Astrocyte (in vitro differentiated cells and primary cell): ENCODE results near the gene PSMG4. TPM values are rescaled to one million over a fixed set of nuclear protein-coding genes. Genes with fewer than 3 reads are reported as not detected.

Experiments used
- DNase-seq: peaks from one replicate; pipeline ENCODE4 v3.0.0-alpha.2; 2010; ENCODE audit warnings: low read depth
- FAIRE-seq: peaks from 2 replicates; lab custom pipeline; 2011; peaks lifted over from hg19 to GRCh38; lab: Jason Lieb, UNC
- H2AFZ ChIP-seq: 2 replicates; pipeline ENCODE4 v1.6.0; 2012; ENCODE audit warnings: low read depth, low read length, inconsistent platforms
- H3K27ac ChIP-seq: 2 replicates; pipeline ENCODE4 v1.5.1; 2011; ENCODE audit warnings: low read depth, low read length, inconsistent platforms
- H3K27me3 ChIP-seq: 2 replicates; pipeline ENCODE4 v1.6.0; 2011; ENCODE audit warnings: low read length, inconsistent platforms; ENCODE audit not compliant: insufficient read depth
- H3K36me3 ChIP-seq: 2 replicates; pipeline ENCODE4 v1.5.1; 2011; ENCODE audit warnings: low read length, inconsistent platforms; ENCODE audit not compliant: insufficient read depth
- H3K4me1 ChIP-seq: 2 replicates; pipeline ENCODE4 v1.5.1; 2011; ENCODE audit warnings: low read length, inconsistent platforms; ENCODE audit not compliant: insufficient read depth
- H3K4me2 ChIP-seq: 2 replicates; pipeline ENCODE4 v1.6.0; 2012; ENCODE audit warnings: low read length, inconsistent platforms
- H3K4me3 ChIP-seq: 2 replicates; pipeline ENCODE4 v1.5.1; 2011; ENCODE audit warnings: low read depth, mild to moderate bottlenecking, low read length, inconsistent platforms; ENCODE audit not compliant: insufficient read depth
- H3K79me2 ChIP-seq: 2 replicates; pipeline ENCODE4 v1.6.0; 2012; ENCODE audit warnings: mild to moderate bottlenecking, low read length, inconsistent platforms; ENCODE audit not compliant: insufficient read depth
- H3K9ac ChIP-seq: 2 replicates; pipeline ENCODE4 v1.6.0; 2012; ENCODE audit warnings: mild to moderate bottlenecking, low read length, inconsistent platforms
- H3K9me3 ChIP-seq: 2 replicates; pipeline ENCODE4 v1.5.1; 2012; ENCODE audit warnings: low read depth, mild to moderate bottlenecking, low read length, inconsistent platforms; ENCODE audit not compliant: insufficient read depth
- H4K20me1 ChIP-seq: 2 replicates; pipeline ENCODE4 v1.6.0; 2012; ENCODE audit warnings: low read length, inconsistent platforms; ENCODE audit not compliant: insufficient read depth
- H3K27ac Mint-ChIP-seq: one replicate; pipeline ENCODE4 v1.8.0; 2021; ENCODE audit warnings: mild to moderate bottlenecking, mixed read lengths; ENCODE audit not compliant: unreplicated experiment
- H3K27me3 Mint-ChIP-seq: one replicate; pipeline ENCODE4 v1.8.0; 2021; ENCODE audit warnings: low read depth, mixed read lengths; ENCODE audit not compliant: unreplicated experiment
- H3K36me3 Mint-ChIP-seq: one replicate; pipeline ENCODE4 v1.8.0; 2021; ENCODE audit warnings: low read depth, mixed read lengths; ENCODE audit not compliant: unreplicated experiment
- H3K4me1 Mint-ChIP-seq: one replicate; pipeline ENCODE4 v1.8.0; 2021; ENCODE audit warnings: low read depth, mixed read lengths; ENCODE audit not compliant: unreplicated experiment
- H3K4me3 Mint-ChIP-seq: one replicate; pipeline ENCODE4 v1.8.0; 2021; ENCODE audit warnings: mild to moderate bottlenecking, moderate library complexity, mixed read lengths; ENCODE audit not compliant: unreplicated experiment
- H3K9me3 Mint-ChIP-seq: one replicate; pipeline ENCODE4 v1.8.0; 2021; ENCODE audit warnings: mild to moderate bottlenecking, mixed read lengths; ENCODE audit not compliant: unreplicated experiment
- CTCF ChIP-seq: IDR thresholded peaks from 2 replicates; pipeline ENCODE4 v1.5.1; 2011; ENCODE audit warnings: low read depth, mild to moderate bottlenecking, inconsistent platforms, low read length, moderate library complexity; ENCODE audit not compliant: insufficient read depth
- EZH2 ChIP-seq: IDR thresholded peaks from 2 replicates; pipeline ENCODE4 v1.6.1; 2012; ENCODE audit warnings: mild to moderate bottlenecking, low read length, inconsistent platforms; ENCODE audit not compliant: insufficient read depth
- total RNA-seq: library from RNA; stranded (reverse); gene quantifications from 2 replicates; pipeline ENCODE4 v1.2.1, GENCODE V29; 2021

PSMG4 gene
- total RNA-seq, 1 donor from 2014 or later: 23.4 TPM

GRCh38 chr6:3290149-3290930, 31.6 kb downstream of the PSMG4 start:
- H3K36me3 ChIP-seq: no peaks in the 10 kb centered on the region
- no peaks in the 10 kb centered on the region for H4K20me1 ChIP-seq
- Mint-ChIP-seq H3K27ac (no peak overlapping the region), H3K4me1 (peaks cover 3% of the 10 kb centered on the region), H3K27me3 (peaks cover 24% of the 10 kb centered on the region), H3K9me3 (no peaks in the 10 kb centered on the region), H3K36me3 (peaks cover 7% of the 10 kb centered on the region), H3K4me3 (no peak overlapping the region)
- DNase-seq (no peak), FAIRE-seq (no peak)
- no peaks in the 10 kb centered on the region for H3K79me2 ChIP-seq
- H3K4me1 ChIP-seq: no peaks in the 10 kb centered on the region
- H3K27me3 ChIP-seq: no peaks in the 10 kb centered on the region
- no peak overlapping the region for H3K9ac ChIP-seq
- H3K4me2 ChIP-seq: no peak overlapping the region
- no peak overlapping the region for H2AFZ ChIP-seq
- TF ChIP-seq EZH2: no peak
- TF ChIP-seq CTCF: no peak
- H3K4me3 ChIP-seq: no peak overlapping the region
- no peak overlapping the region for H3K27ac ChIP-seq
- H3K9me3 ChIP-seq: no peaks in the 10 kb centered on the region

- no peaks in the 10 kb centered on the region for H3K79me2 ChIP-seq
- H3K9me3 ChIP-seq: no peaks in the 10 kb centered on the region
Measured at GRCh38 chr6:3290931-3291211, 32.1 kb downstream of the PSMG4 start.

More at GRCh38 chr6:3290931-3291211, 32.1 kb downstream of the PSMG4 start:
- no peaks in the 10 kb centered on the region for H4K20me1 ChIP-seq
- no peaks in the 10 kb centered on the region for H3K36me3 ChIP-seq
- Mint-ChIP-seq H3K27me3 (peaks cover 26% of the 10 kb centered on the region), H3K36me3 (peaks cover 9% of the 10 kb centered on the region), H3K9me3 (no peaks in the 10 kb centered on the region), H3K4me1 (peaks cover 3% of the 10 kb centered on the region), H3K27ac (no peak overlapping the region), H3K4me3 (no peak overlapping the region)
- H3K9ac ChIP-seq: no peak overlapping the region
- TF ChIP-seq EZH2 (no peak), CTCF (no peak)
- H3K27me3 ChIP-seq: no peaks in the 10 kb centered on the region
- no peak for FAIRE-seq
- no peak overlapping the region for H3K27ac ChIP-seq
- no peak overlapping the region for H3K4me3 ChIP-seq
- no peak for DNase-seq
- no peak overlapping the region for H2AFZ ChIP-seq
- H3K4me1 ChIP-seq: no peaks in the 10 kb centered on the region
- H3K4me2 ChIP-seq: no peak overlapping the region
